GM12864 (cell line): Measurements from ENCODE around the gene NXPH2.

Source experiments
- DNase-seq: peaks from one replicate; pipeline ENCODE4 v3.0.0-alpha.2; 2011; ENCODE audit warnings: low read depth
- H3K4me3 ChIP-seq: 2 replicates; pipeline ENCODE4 v1.5.1; 2011; ENCODE audit warnings: mild to moderate bottlenecking, low read depth, low read length, control low read depth
- TF ChIP-seq, protein P1 (sequence below): IDR thresholded peaks from 2 replicates; pipeline ENCODE4 v1.5.1; 2011; ENCODE audit warnings: low read depth, mild to moderate bottlenecking, moderate library complexity, low read length, control low read depth, inconsistent platforms; ENCODE audit errors: missing control alignments

Gene NXPH2

DNA sequence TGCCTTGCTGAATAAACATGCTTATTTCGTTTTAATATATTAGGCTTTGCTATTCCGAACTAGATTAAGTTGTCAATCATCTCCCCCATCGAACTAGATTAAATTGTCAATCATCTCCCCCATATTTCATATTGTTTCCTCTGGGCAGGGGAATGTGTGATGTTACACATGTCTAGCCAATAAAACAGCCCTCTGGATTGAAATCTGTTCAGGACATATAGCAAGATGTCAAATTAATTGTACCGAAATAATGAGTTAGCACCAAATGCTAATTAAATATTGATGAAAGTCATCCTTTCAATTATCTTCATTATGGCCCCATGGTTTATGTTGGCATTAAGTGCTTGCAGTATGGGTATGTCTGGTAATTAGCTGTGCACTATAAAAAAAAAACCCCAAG is 143.1 kb downstream of the NXPH2 start:
- no peak for DNase-seq
- TF ChIP-seq, protein P1, sequence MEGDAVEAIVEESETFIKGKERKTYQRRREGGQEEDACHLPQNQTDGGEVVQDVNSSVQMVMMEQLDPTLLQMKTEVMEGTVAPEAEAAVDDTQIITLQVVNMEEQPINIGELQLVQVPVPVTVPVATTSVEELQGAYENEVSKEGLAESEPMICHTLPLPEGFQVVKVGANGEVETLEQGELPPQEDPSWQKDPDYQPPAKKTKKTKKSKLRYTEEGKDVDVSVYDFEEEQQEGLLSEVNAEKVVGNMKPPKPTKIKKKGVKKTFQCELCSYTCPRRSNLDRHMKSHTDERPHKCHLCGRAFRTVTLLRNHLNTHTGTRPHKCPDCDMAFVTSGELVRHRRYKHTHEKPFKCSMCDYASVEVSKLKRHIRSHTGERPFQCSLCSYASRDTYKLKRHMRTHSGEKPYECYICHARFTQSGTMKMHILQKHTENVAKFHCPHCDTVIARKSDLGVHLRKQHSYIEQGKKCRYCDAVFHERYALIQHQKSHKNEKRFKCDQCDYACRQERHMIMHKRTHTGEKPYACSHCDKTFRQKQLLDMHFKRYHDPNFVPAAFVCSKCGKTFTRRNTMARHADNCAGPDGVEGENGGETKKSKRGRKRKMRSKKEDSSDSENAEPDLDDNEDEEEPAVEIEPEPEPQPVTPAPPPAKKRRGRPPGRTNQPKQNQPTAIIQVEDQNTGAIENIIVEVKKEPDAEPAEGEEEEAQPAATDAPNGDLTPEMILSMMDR, result no peak
- H3K4me3 ChIP-seq, result no peak overlapping the region

DNA sequence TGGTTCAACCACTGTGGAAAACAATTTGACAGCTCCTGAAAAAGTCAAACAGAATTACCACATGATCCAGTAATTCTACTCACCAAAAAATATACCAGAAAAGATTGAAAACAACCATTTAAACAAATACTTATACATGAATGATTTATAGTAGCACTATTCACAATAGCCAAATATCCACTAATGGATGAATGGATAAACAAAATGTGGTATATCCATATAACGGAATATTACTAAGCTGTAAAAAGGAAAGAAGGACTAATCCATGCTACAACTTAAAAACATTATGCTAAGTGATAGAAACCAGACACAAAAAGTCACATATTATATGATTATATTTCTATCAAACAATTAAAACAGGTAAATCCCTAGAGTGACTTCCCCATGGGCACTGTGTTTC is 147.1 kb downstream of the NXPH2 start:
- DNase-seq, result no peak
- TF ChIP-seq, protein P1, result no peak
- no peak overlapping the region for H3K4me3 ChIP-seq

DNA sequence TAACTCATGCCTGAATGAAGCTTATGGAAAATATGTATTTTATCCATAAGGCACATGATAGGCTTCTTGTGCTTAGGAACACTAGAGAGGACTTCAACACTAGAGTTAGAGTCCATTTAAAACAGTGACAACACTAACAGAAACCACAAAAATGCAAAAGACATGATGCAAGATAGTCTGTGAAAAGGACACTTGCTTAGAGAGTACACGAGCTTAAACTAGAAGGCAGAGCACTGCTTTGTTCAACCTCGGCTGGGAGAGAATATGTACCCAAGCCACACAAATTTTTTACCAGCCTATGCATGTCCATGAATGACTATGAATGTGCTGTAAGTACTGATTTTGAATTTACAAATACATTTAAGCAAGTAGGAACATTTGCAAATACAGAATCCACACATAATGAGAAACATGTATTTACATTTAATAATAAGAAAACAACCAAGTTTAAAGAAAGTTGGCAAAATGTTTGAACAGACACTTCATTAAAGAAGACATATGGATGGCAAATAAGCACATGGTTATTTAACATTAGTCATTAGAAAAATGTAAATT is 148.0 kb downstream of the NXPH2 start:
- TF ChIP-seq, protein P1, result no peak
- H3K4me3 ChIP-seq, result no peak overlapping the region
- DNase-seq, result no peak

DNA sequence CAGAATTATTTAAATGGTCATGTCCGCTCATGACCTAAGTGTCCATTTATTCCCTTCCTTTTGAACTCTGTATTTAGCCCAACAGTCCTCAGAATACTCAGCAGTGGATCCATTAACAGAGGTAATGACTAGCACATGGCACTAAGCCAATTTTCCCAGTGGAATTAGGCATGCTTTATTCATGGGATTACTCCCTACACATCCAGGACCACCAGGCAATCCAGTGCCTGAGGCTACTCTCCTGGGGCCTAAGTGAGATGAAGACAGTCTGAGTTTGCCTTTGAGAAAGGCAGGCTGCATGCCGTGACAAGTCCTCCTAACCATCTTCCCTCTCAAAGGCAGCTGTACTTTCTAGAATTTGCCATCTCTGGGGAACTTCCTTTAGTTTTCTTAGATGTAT is 150.0 kb downstream of the NXPH2 start:
- H3K4me3 ChIP-seq, result no peak overlapping the region
- TF ChIP-seq, protein P1, result no peak

DNA sequence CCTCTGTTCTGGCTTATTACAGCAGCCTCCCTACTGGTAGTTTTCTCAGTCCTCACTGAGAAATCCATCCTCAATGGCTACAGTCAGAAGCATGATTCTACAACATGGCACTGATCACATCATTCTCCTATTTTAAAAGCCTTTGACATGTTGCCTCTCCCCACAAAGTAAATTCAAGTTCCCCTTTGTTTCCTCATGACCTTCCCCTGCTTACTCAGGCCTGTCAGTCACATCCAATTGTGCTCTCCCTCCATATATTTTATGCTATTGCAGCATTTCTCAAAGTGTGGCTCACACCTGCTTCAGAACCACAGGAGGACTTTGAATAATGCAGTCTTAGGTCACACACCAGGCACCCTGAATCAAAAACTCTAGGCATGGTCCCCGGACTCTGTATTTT is 154.0 kb downstream of the NXPH2 start:
- TF ChIP-seq, protein P1, result no peak
- H3K4me3 ChIP-seq, result no peak overlapping the region
- DNase-seq, result no peak

More for the DNA sequence above, 150.0 kb downstream of the NXPH2 start:
- DNase-seq, result no peak

DNA sequence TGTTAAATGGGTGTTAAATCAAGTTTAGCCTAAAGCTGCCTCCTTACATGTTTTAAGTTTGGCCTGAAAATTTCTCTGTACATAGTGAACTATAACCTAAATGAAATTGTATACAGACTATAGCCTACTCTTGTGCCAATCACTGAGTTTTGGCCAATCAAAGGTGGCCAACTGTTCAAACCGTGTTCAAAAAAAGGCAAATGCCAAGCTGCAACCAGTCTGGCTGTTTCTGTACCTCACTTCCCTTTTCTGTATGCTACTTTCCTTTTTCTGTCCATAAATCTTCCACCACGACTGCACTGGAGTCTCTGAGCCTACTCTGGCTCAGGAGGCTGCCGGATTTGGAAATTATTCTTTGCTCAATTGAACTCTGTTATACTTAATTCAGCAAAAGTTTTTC is 157.6 kb downstream of the NXPH2 start:
- no peak overlapping the region for H3K4me3 ChIP-seq
- TF ChIP-seq, protein P1, result no peak
- no peak for DNase-seq

DNA sequence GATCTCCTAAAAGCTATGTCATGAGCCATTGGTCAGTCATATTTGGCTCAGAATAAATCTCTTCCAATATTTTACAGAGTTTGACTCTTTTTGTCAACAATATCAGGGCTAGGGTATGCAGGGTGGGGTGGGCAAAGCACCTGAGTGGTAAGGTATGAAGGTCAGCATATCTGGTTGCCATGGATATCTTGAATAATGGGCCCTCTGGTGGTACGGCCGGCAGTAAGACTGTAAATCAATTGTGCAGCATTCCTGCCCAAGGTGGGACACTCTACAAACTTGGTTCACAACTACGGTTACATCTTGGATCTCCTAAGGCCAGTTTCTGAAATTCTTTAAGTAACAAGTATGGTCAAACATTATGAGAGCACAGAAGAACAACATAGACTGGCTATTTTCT is 159.1 kb downstream of the NXPH2 start:
- no peak for DNase-seq
- TF ChIP-seq, protein P1, result no peak
- no peak overlapping the region for H3K4me3 ChIP-seq
